Measurements from ENCODE around the gene ATP6AP1.
"Not testable (repeated sequence)": the region's sequence is repeated elsewhere in the genome, so short reads cannot be mapped to it uniquely, and the experiment has no call there.

Gene ATP6AP1, protein sequence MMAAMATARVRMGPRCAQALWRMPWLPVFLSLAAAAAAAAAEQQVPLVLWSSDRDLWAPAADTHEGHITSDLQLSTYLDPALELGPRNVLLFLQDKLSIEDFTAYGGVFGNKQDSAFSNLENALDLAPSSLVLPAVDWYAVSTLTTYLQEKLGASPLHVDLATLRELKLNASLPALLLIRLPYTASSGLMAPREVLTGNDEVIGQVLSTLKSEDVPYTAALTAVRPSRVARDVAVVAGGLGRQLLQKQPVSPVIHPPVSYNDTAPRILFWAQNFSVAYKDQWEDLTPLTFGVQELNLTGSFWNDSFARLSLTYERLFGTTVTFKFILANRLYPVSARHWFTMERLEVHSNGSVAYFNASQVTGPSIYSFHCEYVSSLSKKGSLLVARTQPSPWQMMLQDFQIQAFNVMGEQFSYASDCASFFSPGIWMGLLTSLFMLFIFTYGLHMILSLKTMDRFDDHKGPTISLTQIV

DNA sequence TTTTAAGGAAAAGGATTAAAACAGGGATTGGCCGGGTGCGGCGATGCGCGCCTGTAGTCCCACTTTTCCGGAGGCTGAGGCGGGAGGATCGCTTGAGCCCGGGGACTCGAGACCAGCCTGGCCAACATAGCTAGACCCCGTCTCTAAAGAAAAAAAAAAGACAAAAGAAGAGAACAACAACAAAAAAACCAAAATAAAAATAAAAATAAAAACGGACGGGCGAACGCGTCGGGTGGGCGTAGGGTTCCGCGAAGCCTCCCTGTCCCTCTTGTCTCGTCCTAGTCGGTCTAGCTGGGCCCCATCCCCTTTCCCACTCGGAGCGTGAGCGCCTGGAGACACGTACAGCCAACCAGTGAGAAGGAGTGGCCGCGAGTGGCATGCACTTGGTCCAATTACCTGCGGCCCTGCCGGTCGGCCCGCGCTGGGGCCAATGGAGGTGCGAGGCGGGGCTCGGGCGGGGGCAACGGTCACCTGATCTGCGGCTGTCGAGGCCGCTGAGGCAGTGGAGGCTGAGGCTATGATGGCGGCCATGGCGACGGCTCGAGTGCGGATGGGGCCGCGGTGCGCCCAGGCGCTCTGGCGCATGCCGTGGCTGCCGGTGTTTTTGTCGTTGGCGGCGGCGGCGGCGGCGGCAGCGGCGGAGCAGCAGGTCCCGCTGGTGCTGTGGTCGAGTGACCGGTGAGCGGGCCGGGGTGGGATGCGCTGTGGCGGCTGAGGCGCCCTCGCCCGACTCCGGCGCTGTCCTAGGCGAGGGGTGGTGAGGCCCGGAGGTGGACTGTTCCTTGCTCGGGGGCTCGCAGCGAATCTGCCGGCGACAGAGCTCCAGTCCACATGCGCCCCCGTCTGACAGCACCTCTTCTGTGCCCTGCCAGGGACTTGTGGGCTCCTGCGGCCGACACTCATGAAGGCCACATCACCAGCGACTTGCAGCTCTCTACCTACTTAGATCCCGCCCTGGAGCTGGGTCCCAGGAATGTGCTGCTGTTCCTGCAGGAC lies at the start of gene ATP6AP1:
Gene ATP6AP1, plus strand, starts transcription at position 502 of the 996 bp plus-strand sequence. Its CDS starts 16 bp downstream, at position 518.
- peak; percentile 59 to 85 (median 70) for DNase-seq (ENCODE audit: low read depth in 4 of 4, low spot score in 1 of 4)

GRCh38 chrX:154378799-154379568 lies 49.5 kb upstream of the ATP6AP1 start, which contains the start of gene EMD:
Gene EMD, plus strand, starts transcription at chrX:154379295. Its CDS starts 190 bp downstream, at chrX:154379485.
- peak; percentile 79 to 92 (median 84) for DNase-seq (ENCODE audit: low read depth in 4 of 4, low spot score in 1 of 4)

GRCh38 chrX:154379569-154379951 lies 48.9 kb upstream of the ATP6AP1 start:
- no peak for DNase-seq (ENCODE audit: low read depth in 4 of 4, low spot score in 1 of 4)

GRCh38 chrX:154380153-154380552 lies 48.3 kb upstream of the ATP6AP1 start:
- DNase-seq (ENCODE audit: low read depth in 4 of 4, low spot score in 1 of 4): no peak

GRCh38 chrX:154380787-154381186 lies 47.7 kb upstream of the ATP6AP1 start:
- no peak for DNase-seq (ENCODE audit: low read depth in 4 of 4, low spot score in 1 of 4)

DNA sequence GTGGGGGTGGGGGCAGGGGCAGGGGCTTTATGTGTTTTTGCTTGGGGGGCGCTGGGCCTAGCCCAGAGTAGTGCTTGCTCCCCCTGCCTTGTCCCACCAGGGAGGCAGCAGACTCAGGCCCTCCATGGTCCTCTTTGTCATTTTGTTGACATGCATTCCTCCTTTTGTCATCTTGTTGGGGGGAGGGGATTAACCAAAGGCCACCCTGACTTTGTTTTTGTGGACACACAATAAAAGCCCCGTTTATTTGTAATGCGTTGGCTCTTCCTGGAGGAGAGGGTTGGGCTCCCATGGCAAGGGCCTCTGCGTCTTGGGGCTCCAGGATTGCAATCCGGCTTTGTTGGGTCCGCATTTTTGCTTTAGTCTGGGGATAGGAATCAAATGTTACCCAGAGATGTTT lies 47.2 kb upstream of the ATP6AP1 start:
- DNase-seq (ENCODE audit: low read depth in 4 of 4, low spot score in 1 of 4): no peak

DNA sequence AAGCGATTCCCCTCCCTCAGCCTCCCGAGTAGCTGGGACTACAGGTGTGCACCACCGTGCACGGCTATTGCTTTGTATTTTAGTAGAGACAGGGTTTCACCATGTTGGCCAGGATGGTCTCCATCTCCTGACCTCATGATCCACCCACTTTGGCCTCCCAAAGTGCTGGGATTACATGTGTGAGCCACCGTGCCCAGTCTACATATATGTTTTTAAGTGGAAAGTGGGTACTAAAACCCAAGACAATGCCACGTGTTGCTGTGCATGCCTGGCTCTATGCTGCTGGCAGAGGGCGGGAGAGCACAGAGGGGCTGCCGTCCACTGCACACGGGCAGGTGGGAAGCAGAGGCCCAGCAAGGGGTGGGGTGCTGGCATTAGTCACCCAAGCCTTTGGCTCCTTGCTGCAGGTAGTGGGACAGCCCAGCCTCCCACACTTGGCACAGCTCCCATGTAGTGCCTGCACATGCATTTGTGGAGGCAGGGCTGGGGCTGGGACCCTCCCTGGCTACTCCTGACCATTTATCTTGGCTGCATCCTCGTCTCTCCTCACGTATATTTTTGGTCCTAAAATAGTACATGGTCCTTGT lies 45.9 kb upstream of the ATP6AP1 start:
- no peak for DNase-seq (ENCODE audit: low read depth in 4 of 4, low spot score in 1 of 4)

- DNase-seq (ENCODE audit: low read depth in 4 of 4, low spot score in 1 of 4): no peak
Observed at GRCh38 chrX:154383359-154384283, 44.9 kb upstream of the ATP6AP1 start.

- DNase-seq (ENCODE audit: low read depth in 4 of 4, low spot score in 1 of 4): no peak
Observed at GRCh38 chrX:154384284-154384892, 44.1 kb upstream of the ATP6AP1 start.

DNA sequence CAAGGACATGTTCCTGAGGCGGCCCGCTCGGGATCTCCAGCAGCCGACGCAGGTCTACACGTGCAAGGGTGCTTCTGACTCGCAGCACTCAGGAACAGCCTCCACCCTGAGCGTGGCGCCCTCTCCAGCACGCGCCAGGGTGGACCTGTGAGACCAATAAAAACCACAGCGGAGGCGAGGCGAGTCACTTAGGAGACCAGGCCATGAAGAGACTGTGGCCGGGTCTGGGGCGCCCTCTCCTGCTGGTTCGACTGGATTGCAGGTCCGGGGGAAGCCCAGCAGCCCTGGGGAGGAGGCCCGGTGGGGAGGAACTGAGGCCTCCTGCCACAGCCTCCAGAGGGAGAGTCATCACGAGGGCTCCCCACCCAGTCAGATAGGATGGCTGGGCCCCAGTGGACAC lies 40.4 kb upstream of the ATP6AP1 start:
- not testable (repeated sequence) for DNase-seq (ENCODE audit: low read depth in 4 of 4, low spot score in 1 of 4)

DNA sequence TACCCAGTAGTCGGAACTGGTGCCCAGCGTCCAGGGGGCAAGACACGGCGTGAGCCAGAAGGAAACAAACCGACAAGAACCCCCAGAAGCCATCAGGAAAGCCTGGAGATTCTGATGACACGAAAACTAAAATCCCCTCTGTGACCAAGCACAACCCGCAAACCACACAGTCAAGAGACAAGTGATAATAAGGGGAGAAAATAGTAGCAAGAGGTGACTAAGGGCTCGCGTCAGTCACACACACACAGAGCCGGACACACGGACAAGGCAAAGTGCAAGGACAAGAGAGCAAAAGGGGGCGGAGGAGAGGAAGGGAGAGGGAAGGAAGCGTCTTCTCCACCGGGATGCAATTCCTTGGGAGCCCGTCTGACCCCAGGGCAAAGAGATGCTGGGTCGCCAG lies 39.8 kb upstream of the ATP6AP1 start:
- not testable (repeated sequence) for DNase-seq (ENCODE audit: low read depth in 4 of 4, low spot score in 1 of 4)

- DNase-seq (ENCODE audit: low read depth in 4 of 4, low spot score in 1 of 4): not testable (repeated sequence)
Observed at GRCh38 chrX:154389812-154390747, 38.4 kb upstream of the ATP6AP1 start.

DNA sequence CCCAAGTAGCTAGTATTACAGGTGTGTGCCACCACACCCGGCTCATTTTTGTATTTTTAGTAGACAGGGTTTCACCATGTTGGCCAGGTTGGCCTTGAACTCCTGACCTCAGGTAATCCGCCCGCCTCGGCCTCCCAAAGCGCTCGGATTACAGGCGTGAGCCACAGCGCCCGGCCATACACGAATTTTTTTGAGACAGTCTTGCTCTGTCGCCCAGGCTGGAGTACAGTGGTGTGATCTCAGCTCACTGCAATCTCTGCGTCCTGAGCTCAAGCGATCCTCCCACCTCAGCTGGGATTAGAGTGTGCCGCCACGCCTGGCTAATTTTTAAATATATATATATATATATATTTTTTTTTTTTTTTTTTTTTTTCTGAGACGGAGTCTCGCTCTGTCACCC lies 32.1 kb upstream of the ATP6AP1 start:
- DNase-seq (ENCODE audit: low read depth in 4 of 4, low spot score in 1 of 4): not testable (repeated sequence)

DNA sequence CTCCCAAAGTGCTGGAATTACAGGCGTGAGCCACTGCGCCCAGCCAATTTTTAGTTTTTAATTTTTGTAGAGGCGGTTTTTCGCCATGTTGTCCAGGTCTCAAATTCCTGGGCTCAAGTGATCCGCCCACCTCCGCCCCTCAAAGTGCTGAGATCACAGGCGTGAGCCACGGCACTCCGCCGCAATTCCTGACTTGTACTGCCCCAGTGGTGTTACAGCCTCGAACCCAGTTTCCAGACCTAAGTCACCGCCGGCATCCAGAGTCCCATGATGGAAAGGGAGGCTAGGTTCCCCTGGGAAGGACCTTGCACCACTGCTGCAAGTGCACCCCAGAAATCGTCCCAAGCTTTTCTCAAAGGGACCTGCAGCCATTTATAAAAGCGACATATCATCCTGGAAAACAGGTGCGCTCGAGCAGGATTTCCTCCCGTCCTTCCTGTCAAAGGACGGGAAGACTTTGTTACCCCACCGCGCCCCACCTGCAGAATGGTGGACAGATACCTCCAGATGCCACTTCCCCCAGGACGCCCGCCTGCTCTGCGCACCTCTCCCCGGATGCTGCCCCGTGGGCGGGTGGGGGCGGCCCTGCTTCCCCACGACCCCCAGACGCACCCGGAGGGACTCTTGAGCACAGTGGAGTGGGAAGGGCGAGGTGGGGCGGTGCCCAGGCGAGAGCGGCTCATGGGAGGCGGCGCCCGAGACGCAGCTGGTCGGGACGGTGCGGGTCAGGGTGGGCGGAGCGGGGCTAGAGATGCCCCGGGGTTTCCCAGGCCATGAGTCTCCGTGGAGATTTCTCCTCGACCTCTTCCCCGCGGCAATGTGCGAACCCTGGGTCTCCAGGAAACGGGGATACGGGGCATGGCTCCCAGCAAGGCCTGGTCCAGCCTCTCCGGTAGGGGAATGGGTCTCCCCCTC lies 31.2 kb upstream of the ATP6AP1 start:
- peak in 2 of 4 experiments; percentile 47 to 66 for DNase-seq (ENCODE audit: low read depth in 4 of 4, low spot score in 1 of 4)

- peak; percentile 60 to 82 (median 70) for DNase-seq (ENCODE audit: low read depth in 4 of 4, low spot score in 1 of 4)
Observed at GRCh38 chrX:154397888-154398667, 30.4 kb upstream of the ATP6AP1 start, which contains the start of gene RPL10. Gene RPL10, plus strand, starts transcription at chrX:154398377. Its CDS starts 143 bp downstream, at chrX:154398520.
